Measurements from ENCODE around the gene WDR49. TPM values are rescaled to one million over a fixed set of nuclear protein-coding genes. Genes with fewer than 3 reads are reported as not detected.

The WDR49 gene
- total RNA-seq, 1 experiment from 2014 or later = 0.10 TPM

Small RNA genes within 50 kb of the gene (small RNA-seq; reads per million reads assigned to genes)
- 0 reads per million in 2 experiments for gene HMGN1P8

Other genes starting within 250 kb of the WDR49 start
- gene SERPINI2, start 179.9 kb downstream of the WDR49 start, total RNA-seq (2014; rRNA removed; shearing (Covaris generic)) = not detected in 2 replicates
- gene PDCD10, start 81.0 kb upstream of the WDR49 start, total RNA-seq (2014; rRNA removed; shearing (Covaris generic)) = 70.4 and 73.0 TPM in 2 replicates
- 1.1 and 1.5 TPM in 2 replicates for gene SERPINI1, start 81.8 kb upstream of the WDR49 start, total RNA-seq (2014; rRNA removed; shearing (Covaris generic))